GM18858 (cell line): ENCODE data around the gene MRC2.

Experiments used
- ATAC-seq: cut with Tn5 transposase; IDR thresholded peaks from one replicate; pipeline ENCODE4 v1.9.1; 2021; ENCODE audit not compliant: unreplicated experiment

MRC2 gene

GRCh38 chr17:62716834-62717588, 89.5 kb downstream of the MRC2 start:
- ATAC-seq, result no peak

GRCh38 chr17:62717589-62717855, 90.1 kb downstream of the MRC2 start:
- no peak for ATAC-seq

- no peak for ATAC-seq
These were observed 90.4 kb downstream of the MRC2 start for GRCh38 chr17:62717889-62718288.

- ATAC-seq, result no peak
These were observed 91.0 kb downstream of the MRC2 start for GRCh38 chr17:62718429-62718828.

- ATAC-seq, result no peak
These were observed 92.1 kb downstream of the MRC2 start for GRCh38 chr17:62719586-62719985.

GRCh38 chr17:62720126-62720850, 92.8 kb downstream of the MRC2 start:
- no peak for ATAC-seq

GRCh38 chr17:62722625-62723024, 95.2 kb downstream of the MRC2 start:
- ATAC-seq, result no peak

- no peak for ATAC-seq
These were observed 96.4 kb downstream of the MRC2 start for GRCh38 chr17:62723842-62724241.

- peak; percentile 91 for ATAC-seq
These were observed 97.1 kb downstream of the MRC2 start for GRCh38 chr17:62724398-62725146.

GRCh38 chr17:62725791-62726249, 98.3 kb downstream of the MRC2 start:
- ATAC-seq, result no peak

- ATAC-seq, result no peak
These were observed 100.6 kb downstream of the MRC2 start for GRCh38 chr17:62727916-62728672.

GRCh38 chr17:62732125-62732524, 104.7 kb downstream of the MRC2 start:
- ATAC-seq, result no peak

- no peak for ATAC-seq
These were observed 107.7 kb downstream of the MRC2 start for GRCh38 chr17:62735044-62735651.

- ATAC-seq, result no peak
These were observed 110.0 kb downstream of the MRC2 start for GRCh38 chr17:62737513-62737912.

GRCh38 chr17:62738281-62738680, 110.8 kb downstream of the MRC2 start:
- no peak for ATAC-seq

- ATAC-seq, result no peak
These were observed 112.3 kb downstream of the MRC2 start for GRCh38 chr17:62739645-62740388.

- no peak for ATAC-seq
These were observed 113.8 kb downstream of the MRC2 start for GRCh38 chr17:62741290-62741689.
